Midbrain (tissue), 1 donor: Measurements from ENCODE around the gene IGLON5.

Experiments used
- DNase-seq: peaks from one replicate; lab custom pipeline; 2025; lab: John Stamatoyannopoulos, UW

Gene IGLON5

GRCh38 chr19:51338563-51339312 lies 27.3 kb downstream of the IGLON5 start:
- DNase-seq, result peak; percentile 43

- DNase-seq, result no peak
These were observed 27.9 kb downstream of the IGLON5 start for GRCh38 chr19:51339313-51339686.

DNA sequence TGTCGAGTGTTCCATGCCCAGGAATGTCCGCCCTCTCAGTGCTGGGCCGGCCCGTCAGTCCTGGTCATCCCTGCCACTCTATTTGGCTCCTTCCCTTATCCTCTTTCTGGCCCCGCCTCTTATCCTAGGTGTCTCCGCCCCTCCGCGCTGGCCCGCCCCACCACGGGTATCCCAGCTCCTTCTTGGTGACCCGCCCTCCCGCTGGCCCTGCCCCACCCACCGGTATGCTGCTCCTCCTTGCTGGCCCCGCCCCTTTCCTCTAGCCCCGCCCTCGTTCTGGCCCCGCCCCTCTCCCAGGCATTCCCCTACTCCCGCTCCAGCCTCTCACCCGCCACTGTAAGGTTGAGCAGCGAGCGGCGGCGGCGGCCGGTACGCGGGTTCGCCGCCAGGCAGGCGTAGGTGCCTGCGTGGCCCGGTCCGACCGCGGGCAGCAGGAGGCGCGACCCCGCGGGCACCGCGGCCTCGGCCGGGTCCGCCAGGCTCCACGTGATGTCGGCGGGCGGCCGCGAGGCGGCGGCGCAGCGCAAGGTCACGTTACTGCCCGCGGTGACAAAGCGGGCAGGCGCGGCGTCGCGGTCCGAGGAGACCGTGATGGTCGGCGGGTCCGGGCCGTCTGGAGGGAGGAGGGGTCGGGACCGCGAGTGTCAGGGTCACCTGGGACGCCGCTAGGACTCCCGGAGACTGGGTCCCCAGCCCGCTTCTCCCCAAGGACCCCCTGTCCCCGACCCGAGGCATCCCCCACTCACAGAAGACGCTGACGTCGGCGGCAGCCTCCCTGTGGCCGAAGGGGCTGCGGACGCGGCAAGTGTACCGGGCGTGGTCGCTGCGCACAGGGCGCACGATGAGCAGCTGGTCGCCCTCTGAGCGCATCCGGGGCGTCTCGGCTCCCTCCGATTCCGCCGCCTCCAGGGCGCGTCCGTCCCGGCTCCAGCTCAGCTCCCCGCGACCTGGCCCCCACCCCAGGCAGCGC lies 28.5 kb downstream of the IGLON5 start:
- DNase-seq, result peak; percentile 82

- DNase-seq, result no peak
These were observed 29.6 kb downstream of the IGLON5 start for GRCh38 chr19:51341066-51341465.

- no peak for DNase-seq
These were observed 30.6 kb downstream of the IGLON5 start, which contains the start of gene VSIG10L for GRCh38 chr19:51341976-51342580. Gene VSIG10L, minus strand, starts transcription at chr19:51342139. Its CDS starts 15 bp downstream, at chr19:51342124.

DNA sequence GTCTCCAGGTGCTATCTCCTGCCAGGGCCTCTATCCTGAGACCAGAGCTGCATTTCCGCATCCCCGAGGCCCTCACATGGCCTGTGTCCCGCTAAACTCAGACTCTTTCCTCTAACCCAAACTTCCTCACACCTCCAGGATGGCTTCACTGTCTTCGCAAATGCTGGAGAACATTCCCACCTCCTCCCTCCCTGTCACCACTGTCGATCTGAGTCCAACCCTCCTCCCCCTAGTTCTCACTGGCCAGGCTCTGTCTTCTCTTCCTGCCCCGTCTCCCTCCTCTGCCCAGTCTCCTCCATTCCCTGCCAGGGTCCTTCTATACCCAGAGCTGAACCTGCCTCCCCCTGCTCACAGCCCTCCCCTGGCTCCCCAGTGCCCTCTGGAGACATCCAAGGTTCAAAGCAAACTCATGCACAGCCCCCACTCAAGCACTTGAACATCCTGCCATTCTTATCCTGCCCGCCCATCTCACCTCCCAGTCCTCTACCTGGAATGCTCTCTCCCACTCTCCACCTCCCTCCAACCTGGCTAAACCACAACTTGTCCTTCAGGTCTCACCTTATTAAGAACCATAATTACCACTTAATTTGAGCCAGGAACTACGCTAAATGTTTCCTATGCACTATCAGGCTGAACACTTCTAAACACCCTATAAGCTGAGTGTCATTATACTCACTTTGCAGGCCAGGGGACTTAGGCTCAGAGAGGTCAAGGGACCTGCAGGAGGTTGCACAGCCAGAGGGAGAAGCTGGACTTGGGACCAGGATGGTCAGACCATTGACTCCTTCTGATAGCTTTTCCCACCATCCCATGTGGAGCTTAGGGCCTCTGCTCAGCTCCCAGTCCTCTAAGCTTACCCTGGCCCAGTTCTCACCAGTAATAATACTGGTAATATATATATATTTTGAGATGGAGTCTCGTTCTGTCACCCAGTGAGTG lies 31.5 kb downstream of the IGLON5 start:
- DNase-seq, result no peak

DNA sequence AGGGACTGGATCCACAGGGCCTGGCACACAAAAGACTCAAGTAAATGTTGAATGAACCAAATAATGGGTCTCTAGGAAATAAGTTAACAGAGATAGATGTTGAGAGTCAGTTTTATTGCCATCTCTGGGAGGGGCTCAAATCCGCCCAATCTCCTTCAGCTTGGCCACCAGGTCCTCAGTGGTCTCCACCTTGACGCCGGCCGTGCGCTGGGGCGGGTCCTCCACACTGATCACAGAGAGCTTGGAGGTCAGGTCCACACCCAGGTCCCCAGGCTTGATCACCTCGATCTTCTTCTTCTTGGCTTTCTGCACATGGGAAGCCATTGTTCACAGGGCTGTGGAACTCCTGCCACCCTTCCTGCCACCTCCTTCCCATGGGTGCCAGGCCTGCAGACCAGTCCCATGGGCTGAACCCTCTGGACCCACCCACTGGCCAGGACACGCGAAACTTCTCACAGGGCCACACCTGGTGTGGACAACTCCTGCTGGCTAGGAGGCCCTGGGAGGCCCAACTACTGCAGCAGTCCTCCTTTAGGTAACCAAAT lies 33.7 kb downstream of the IGLON5 start:
- DNase-seq, result no peak

DNA sequence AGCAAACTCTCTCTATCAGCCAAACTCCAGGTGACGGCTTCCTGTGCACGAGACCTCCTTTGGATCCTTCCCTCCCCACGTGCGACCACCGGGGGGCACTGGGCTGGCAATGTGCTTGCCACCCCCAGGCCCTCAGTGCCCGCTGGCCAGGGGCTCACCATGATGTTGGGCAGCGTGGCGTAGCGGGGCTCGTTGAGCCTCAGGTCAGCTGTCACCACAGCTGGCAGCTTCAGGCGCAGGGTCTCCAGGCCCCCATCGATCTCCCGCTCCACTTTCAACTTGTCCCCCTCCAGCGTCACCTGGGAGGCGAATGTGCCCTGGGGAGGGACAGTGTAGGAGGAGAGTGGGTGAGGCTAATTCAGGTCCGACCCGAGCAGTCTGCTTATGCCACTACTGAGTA lies 35.3 kb downstream of the IGLON5 start:
- DNase-seq, result no peak

GRCh38 chr19:51347209-51347928 lies 35.9 kb downstream of the IGLON5 start:
- DNase-seq, result no peak

DNA sequence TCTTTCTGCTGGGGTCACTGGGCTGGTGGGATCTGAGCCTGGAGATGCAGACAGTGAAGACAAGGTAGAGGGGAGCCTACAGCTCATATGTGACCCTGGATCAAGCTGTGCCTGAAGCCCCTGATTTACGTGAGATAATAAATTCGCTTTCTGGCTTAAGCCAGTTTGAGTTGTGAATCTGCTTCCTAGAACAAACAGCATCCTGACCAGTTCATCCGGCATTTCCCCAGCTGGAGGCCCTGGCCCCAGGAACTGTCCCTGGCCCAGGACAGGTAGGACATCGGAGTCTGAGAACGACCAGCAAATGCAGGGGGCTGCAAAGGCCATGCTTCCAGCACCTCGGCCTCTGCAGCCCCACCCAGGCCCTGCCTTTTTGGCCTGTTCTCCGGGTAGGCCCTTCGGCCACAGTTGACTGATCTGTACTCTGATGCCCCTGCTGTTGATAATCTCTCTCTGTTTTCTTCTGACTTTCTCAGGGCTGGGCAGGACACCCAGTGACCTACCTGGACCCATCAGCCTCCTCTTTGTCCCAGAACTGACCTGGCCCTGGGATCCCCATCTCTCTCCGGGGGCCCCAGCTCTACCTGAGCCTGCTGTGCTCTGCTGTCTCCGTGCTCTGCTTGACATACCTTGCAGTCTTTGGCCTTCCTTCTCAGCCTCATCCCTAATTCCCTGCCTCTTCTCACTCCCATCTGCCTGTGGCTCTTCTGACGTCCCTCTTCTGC lies 40.0 kb downstream of the IGLON5 start:
- no peak for DNase-seq

GRCh38 chr19:51352783-51353360 lies 41.4 kb downstream of the IGLON5 start:
- no peak for DNase-seq

GRCh38 chr19:51354103-51354741 lies 42.8 kb downstream of the IGLON5 start:
- no peak for DNase-seq

DNA sequence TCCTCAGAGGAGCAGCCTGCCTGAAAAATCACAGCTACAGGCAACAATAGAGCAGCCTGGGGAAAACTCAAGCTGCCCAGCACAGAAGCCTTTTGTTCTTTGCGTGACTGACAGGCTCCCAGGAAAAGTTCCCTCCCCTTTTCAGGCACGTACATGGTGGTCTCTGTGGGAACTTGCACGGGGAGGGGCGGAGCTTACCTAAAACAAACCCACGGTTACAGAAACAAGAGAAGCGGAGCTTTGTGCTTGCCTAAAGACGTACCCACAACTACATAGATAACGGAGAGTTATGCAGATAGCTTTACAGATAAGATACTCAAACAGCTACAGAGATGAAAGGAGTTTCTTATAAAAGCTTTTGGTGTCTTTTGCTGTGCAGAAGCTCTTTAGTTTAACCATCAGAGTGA lies 43.3 kb downstream of the IGLON5 start:
- DNase-seq, result peak; percentile 76

- no peak for DNase-seq
These were observed 44.8 kb downstream of the IGLON5 start for GRCh38 chr19:51356159-51356801.

DNA sequence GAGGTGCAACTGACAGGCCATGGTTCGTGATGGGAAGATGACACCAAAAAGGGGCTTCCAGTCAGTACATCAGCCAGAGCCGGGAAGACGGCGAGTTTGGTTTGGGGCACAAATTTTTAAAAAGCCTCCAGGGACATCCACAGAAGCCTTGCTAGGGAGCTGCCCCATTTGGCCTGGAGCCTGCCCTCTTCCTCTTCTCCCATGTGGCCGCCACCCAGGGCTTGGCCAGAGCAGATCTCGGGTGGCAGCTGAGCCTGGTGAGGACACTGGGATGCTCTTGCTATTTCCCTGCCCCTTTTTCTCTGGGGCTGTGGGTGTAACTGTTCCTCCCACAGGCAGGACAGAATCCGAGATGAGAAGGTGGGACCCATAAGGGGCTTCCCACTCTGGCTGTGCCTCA lies 46.5 kb downstream of the IGLON5 start:
- DNase-seq, result no peak

DNA sequence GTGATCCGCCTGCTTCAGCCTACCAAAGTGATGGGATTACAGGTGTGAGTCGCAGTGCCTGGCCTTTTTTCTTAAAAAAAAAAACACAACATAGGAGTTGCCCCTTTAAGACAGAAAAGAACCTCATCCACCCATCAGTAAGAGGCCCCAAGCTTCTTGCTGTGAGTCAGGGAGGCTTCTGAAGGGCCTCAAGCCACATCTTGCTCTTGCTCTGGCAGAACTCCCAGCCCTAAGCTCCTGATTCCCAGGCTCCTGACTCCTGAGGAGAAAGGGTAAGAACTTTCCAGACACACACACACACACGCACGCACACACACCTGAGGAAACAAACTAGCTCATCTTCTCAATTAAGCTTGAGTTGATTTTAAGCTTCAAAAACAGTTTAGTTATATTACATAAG lies 47.9 kb downstream of the IGLON5 start:
- no peak for DNase-seq

DNA sequence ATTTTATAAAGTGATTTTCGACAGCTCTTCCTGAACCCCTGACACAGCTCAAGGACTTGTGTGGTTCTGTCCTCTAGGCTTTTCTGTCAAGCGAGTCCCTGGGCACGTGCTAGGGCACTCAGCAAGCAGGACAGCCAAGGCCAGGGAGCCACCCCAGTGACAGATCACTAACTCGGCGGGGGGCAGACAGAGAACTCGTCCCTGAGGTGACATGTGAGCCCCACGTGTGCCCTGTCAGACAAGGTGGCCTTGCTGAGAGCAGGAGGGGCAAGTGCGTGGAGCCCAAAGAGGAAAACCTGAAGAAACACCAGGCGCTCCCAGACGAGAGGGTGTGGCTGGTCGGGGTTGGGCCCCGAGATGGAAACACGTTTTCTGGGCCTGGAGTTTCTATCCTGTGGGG lies 49.8 kb downstream of the IGLON5 start:
- DNase-seq, result no peak
